ENCODE results near the gene LRRC75A.

The LRRC75A gene

DNA sequence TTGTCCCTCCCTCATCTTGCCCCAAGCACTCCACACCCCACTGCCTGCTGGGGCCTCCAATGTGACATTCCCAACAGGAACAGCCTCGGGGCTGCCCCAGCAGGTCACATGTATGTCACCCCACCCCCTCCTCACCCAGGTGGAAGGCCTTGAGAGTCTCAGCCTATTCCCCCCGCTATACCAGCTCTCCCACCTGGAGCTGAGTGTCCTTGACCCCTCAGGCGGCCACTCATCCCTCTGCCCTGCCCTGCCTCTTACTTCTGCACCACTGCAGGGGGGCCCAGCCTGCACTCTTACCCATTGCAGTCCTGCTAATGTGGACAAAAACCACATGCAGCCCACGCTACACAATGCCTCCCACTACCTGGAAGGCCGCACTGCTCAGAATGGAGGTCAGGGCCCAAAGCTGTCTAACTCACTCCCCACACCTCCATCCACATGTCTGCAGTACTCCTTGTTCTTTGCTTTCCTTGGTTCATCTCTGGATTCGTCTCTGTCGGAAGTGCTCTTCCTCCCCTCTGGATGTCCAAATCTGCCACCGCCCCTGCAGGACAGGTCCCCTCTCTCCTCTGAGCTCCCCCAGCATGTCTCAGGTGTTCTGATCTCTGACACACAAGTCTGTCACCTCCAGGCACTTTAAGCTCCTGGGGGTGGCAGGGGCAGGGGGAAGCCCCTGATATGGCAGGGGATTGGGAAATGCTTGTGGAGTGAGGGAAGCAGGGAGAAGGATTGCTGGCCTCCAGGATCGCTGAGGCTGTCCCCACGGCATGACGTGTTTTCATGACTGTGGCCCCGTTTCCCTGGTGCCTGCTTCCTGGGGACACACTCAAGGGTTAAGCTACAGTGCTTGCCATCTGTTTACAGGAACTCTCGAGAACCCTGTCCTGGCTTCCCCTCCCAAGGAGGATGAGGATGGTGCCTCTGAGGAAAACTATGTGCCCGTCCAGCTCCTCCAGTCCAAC is 55.8 kb downstream of the LRRC75A start:
- in situ Hi-C loops (cut with MboI; ENCODE audit: low sequenced_read_pairs) = no loop called here
- H3K27me3 ChIP-seq (ENCODE audit: low read depth) = no peaks in the 10 kb centered on the region
- H3K9me3 ChIP-seq = no peaks in the 10 kb centered on the region
- H3K4me3 ChIP-seq = no peak overlapping the region
- peaks cover 24% of the 10 kb centered on the region for H3K36me3 ChIP-seq (replicated peaks)
- peaks cover 14% of the 10 kb centered on the region for H3K4me1 ChIP-seq
- no peak for DNase-seq (ENCODE audit: low spot score in 2 of 2)

DNA sequence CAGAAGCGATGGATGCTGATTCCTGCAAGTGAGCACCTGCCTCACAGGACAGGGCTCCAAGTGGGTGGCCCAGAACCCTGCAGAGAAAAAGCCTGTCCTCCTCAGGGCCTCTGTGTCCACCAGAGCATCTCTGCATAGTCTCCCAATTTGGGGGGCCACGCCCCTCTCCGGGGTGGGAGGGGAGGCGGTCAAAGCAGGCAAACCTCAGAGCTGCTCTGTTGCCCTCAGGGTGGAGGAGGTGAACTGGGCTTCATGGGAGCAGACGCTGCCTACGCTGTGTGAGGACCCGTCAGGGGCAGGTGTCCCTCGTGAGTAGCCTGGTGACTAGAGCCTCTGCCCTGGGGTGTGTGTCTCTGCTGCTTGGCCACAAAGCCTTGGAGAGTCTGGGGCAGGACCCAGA is 57.3 kb downstream of the LRRC75A start:
- Histone ChIP-seq H3K36me3 (replicated peaks) (peaks cover 8% of the 10 kb centered on the region), H3K4me3 (no peak overlapping the region), H3K4me1 (peaks cover 9% of the 10 kb centered on the region; the same call in 1 of the 2 replicates), H3K9me3 (no peaks in the 10 kb centered on the region), H3K27me3 (ENCODE audit: low read depth) (no peaks in the 10 kb centered on the region)
- in situ Hi-C loops (cut with MboI; ENCODE audit: low sequenced_read_pairs) = no loop called here
- DNase-seq (ENCODE audit: low spot score in 2 of 2) = no peak

DNA sequence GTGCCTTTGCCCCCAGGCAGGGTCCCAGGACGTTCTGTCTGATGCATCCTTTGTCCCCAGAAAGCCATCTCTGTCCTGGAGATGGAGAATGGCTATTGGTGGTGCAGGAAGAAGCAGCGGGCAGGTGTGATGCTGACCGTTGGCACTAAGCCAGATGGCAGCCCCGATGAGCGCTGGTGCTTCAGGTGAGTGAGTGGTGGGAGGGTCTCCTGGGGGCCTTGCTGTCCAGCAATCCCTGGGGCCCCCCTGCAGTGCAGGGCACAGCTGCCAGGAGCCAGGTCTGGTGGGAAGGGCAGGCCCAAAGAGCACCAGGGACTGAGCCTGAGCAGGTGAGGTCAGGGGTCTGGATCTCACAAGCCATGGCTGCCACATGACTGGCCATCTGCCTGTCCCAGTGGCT is 58.5 kb downstream of the LRRC75A start:
- DNase-seq (ENCODE audit: low spot score in 2 of 2) = no peak
- no peaks in the 10 kb centered on the region for H3K9me3 ChIP-seq
- H3K4me3 ChIP-seq = no peak overlapping the region
- in situ Hi-C loops (cut with MboI; ENCODE audit: low sequenced_read_pairs) = no loop called here
- H3K4me1 ChIP-seq = peaks cover 9% of the 10 kb centered on the region; the same call in 1 of the 2 replicates
- H3K27me3 ChIP-seq (ENCODE audit: low read depth) = no peaks in the 10 kb centered on the region
- no peaks in the 10 kb centered on the region for H3K36me3 ChIP-seq (replicated peaks)

GRCh38 chr17:16432017-16432416 is 60.0 kb downstream of the LRRC75A start:
- H3K4me1 ChIP-seq = no peaks in the 10 kb centered on the region
- DNase-seq (ENCODE audit: low spot score in 2 of 2) = no peak
- no peaks in the 10 kb centered on the region for H3K9me3 ChIP-seq
- no peak overlapping the region for H3K4me3 ChIP-seq
- H3K36me3 ChIP-seq (replicated peaks) = no peaks in the 10 kb centered on the region
- in situ Hi-C loops (cut with MboI; ENCODE audit: low sequenced_read_pairs) = no loop called here
- no peaks in the 10 kb centered on the region for H3K27me3 ChIP-seq (ENCODE audit: low read depth)

DNA sequence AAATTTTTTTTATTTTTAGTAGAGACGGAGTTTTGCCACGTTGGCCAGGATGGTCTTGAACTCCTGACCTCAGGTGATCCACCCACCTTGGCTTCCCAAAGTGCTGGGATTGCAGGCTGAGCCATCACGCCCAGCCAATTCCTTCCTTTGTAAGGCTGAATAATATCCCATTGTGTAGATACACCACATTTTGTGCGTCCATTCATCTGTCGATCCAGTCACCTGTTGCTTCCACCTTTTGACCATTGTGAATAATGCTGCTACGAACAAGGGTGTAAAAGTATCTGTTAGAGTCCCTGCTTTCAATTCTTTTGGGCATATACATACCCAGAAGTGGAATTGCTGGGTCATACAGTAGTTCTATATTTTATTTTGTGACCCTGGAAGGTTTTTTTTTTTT is 61.3 kb downstream of the LRRC75A start:
- Histone ChIP-seq H3K27me3 (ENCODE audit: low read depth) (no peaks in the 10 kb centered on the region), H3K36me3 (replicated peaks) (no peaks in the 10 kb centered on the region), H3K9me3 (no peaks in the 10 kb centered on the region), H3K4me1 (no peaks in the 10 kb centered on the region), H3K4me3 (no peak overlapping the region)
- in situ Hi-C loops (cut with MboI; ENCODE audit: low sequenced_read_pairs) = no loop called here
- no peak for DNase-seq (ENCODE audit: low spot score in 2 of 2)

GRCh38 chr17:16429083-16429482 is 62.9 kb downstream of the LRRC75A start:
- Histone ChIP-seq H3K4me3 (no peak overlapping the region), H3K9me3 (no peaks in the 10 kb centered on the region), H3K36me3 (replicated peaks) (no peaks in the 10 kb centered on the region), H3K4me1 (no peaks in the 10 kb centered on the region), H3K27me3 (ENCODE audit: low read depth) (no peaks in the 10 kb centered on the region)
- no peak for DNase-seq (ENCODE audit: low spot score in 2 of 2)
- in situ Hi-C loops (cut with MboI; ENCODE audit: low sequenced_read_pairs) = no loop called here

GRCh38 chr17:16428098-16428882 is 63.7 kb downstream of the LRRC75A start:
- DNase-seq (ENCODE audit: low spot score in 2 of 2) = peak; percentile 75 to 87

GRCh38 chr17:16427020-16427419 is 65.0 kb downstream of the LRRC75A start:
- no peak overlapping the region for H3K4me3 ChIP-seq
- no peaks in the 10 kb centered on the region for H3K36me3 ChIP-seq (replicated peaks)
- in situ Hi-C loops (cut with MboI; ENCODE audit: low sequenced_read_pairs) = no loop called here
- no peak for DNase-seq (ENCODE audit: low spot score in 2 of 2)
- H3K4me1 ChIP-seq = no peaks in the 10 kb centered on the region
- no peaks in the 10 kb centered on the region for H3K27me3 ChIP-seq (ENCODE audit: low read depth)
- H3K9me3 ChIP-seq = no peaks in the 10 kb centered on the region

More at GRCh38 chr17:16428098-16428882, 63.7 kb downstream of the LRRC75A start:
- in situ Hi-C loops (cut with MboI; ENCODE audit: low sequenced_read_pairs) = no loop called here
- no peaks in the 10 kb centered on the region for H3K36me3 ChIP-seq (replicated peaks)
- H3K4me3 ChIP-seq = no peak overlapping the region
- H3K4me1 ChIP-seq = no peaks in the 10 kb centered on the region
- no peaks in the 10 kb centered on the region for H3K27me3 ChIP-seq (ENCODE audit: low read depth)
- H3K9me3 ChIP-seq = no peaks in the 10 kb centered on the region

- H3K4me1 ChIP-seq = no peaks in the 10 kb centered on the region
- no peaks in the 10 kb centered on the region for H3K27me3 ChIP-seq (ENCODE audit: low read depth)
- DNase-seq (ENCODE audit: low spot score in 2 of 2) = no peak
- H3K36me3 ChIP-seq (replicated peaks) = no peaks in the 10 kb centered on the region
- no peak overlapping the region for H3K4me3 ChIP-seq
- H3K9me3 ChIP-seq = no peaks in the 10 kb centered on the region
- in situ Hi-C loops (cut with MboI; ENCODE audit: low sequenced_read_pairs) = no loop called here
Measured at GRCh38 chr17:16425698-16426659, 66.0 kb downstream of the LRRC75A start.

- in situ Hi-C loops (cut with MboI; ENCODE audit: low sequenced_read_pairs) = no loop called here
- Histone ChIP-seq H3K27me3 (ENCODE audit: low read depth) (no peaks in the 10 kb centered on the region), H3K9me3 (no peaks in the 10 kb centered on the region), H3K4me1 (no peaks in the 10 kb centered on the region), H3K36me3 (replicated peaks) (no peaks in the 10 kb centered on the region), H3K4me3 (no peak overlapping the region)
- DNase-seq (ENCODE audit: low spot score in 2 of 2) = no peak
Measured at GRCh38 chr17:16425202-16425601, 66.8 kb downstream of the LRRC75A start.

DNA sequence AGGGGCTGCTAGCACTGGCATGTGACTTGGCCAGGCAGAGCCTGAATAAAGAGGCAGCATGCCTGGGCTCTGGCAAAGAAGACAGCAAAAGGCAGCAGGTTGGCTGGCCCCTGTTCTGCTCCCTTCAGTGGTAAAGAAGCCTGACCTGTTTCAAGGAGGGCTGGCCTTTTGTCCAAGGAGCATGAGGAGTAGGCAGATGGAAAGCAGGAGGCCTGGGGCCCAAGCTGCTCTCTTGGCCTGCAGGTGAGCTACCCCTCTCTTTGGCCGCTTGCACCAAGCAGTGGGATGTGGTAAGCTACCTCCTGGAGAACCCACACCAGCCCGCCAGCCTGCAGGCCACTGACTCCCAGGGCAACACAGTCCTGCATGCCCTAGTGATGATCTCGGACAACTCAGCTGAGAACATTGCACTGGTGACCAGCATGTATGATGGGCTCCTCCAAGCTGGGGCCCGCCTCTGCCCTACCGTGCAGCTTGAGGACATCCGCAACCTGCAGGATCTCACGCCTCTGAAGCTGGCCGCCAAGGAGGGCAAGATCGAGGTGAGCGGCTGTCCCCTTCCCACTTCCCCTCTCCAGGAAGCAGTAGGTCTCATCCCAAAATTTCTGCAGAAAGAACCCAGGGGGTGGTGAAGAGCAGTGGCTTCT is 68.6 kb downstream of the LRRC75A start:
- no peaks in the 10 kb centered on the region for H3K36me3 ChIP-seq (replicated peaks)
- H3K9me3 ChIP-seq = no peaks in the 10 kb centered on the region
- no peaks in the 10 kb centered on the region for H3K4me1 ChIP-seq
- no peaks in the 10 kb centered on the region for H3K27me3 ChIP-seq (ENCODE audit: low read depth)
- H3K4me3 ChIP-seq = no peak overlapping the region
- no peak for DNase-seq (ENCODE audit: low spot score in 2 of 2)
- in situ Hi-C loops (cut with MboI; ENCODE audit: low sequenced_read_pairs) = no loop called here

- no peak for DNase-seq (ENCODE audit: low spot score in 2 of 2)
- no peaks in the 10 kb centered on the region for H3K9me3 ChIP-seq
- in situ Hi-C loops (cut with MboI; ENCODE audit: low sequenced_read_pairs) = no loop called here
- no peaks in the 10 kb centered on the region for H3K4me1 ChIP-seq
- no peaks in the 10 kb centered on the region for H3K36me3 ChIP-seq (replicated peaks)
- no peak overlapping the region for H3K4me3 ChIP-seq
- H3K27me3 ChIP-seq (ENCODE audit: low read depth) = no peaks in the 10 kb centered on the region
Measured at GRCh38 chr17:16422416-16422815, 69.6 kb downstream of the LRRC75A start.

DNA sequence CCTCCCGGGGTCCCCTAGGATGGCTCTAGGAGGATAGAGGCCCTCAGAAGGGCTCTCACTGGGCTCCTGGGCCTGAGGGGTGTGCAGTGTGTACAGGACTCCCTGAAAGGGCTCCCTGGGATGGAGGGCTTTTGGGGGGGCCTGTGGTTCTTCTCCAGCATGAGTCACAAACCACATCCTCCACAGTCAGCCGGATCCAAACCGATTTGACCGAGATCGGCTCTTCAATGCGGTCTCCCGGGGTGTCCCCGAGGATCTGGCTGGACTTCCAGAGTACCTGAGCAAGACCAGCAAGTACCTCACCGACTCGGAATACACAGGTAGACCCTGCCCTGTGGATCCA is 72.1 kb downstream of the LRRC75A start:
- H3K9me3 ChIP-seq = no peaks in the 10 kb centered on the region
- no peak for DNase-seq (ENCODE audit: low spot score in 2 of 2)
- H3K4me1 ChIP-seq = no peaks in the 10 kb centered on the region
- no peak overlapping the region for H3K4me3 ChIP-seq
- no peaks in the 10 kb centered on the region for H3K36me3 ChIP-seq (replicated peaks)
- in situ Hi-C loops (cut with MboI; ENCODE audit: low sequenced_read_pairs) = no loop called here
- H3K27me3 ChIP-seq (ENCODE audit: low read depth) = no peaks in the 10 kb centered on the region
